Embryonic facial prominence (tissue), 1 donor: ENCODE results near the gene PRDM11.
"Not testable (repeated sequence)": the region's sequence is repeated elsewhere in the genome, so short reads cannot be mapped to it uniquely, and the experiment has no call there.

Source experiments
- DNase-seq: peaks from one replicate; pipeline ENCODE4 v3.0.0-alpha.2; 2016; ENCODE audit errors: extremely low spot score

The PRDM11 gene

DNA sequence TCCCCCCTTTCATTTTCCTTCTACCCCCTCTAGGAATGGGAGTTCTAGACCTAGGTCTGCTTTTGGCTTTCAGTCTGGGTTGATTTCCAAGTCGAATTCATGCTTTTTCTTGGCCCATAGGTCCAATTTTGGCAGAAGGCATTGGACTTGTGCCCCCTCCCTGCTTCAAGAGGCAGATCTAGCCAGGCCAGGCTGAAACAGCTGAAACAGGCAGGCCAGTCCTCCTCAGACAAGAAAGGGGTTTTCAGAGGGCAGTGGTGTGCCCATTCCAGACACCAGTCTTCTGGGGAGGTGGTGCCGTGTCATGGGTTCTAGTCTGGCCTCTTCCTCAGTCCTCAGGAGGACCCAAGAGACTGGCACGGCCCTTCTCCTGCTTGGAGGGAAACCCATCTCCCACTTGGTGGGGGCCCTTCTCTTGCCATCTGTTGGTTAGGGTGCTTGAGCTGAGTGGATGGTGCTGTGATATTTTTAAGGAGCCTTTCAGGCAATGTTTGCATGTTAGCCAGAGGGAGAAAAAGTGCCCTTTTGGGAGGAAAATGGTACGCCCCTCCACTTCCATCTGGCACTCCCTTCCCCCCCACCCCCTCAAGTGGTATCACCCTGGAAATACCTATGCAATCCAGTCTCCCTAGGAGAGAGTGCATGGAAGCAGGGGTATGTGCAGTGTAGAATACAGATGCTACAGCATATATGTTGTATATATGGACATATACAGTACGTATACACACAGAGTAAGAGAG is 86.1 kb downstream of the PRDM11 start:
- DNase-seq, result no peak

DNA sequence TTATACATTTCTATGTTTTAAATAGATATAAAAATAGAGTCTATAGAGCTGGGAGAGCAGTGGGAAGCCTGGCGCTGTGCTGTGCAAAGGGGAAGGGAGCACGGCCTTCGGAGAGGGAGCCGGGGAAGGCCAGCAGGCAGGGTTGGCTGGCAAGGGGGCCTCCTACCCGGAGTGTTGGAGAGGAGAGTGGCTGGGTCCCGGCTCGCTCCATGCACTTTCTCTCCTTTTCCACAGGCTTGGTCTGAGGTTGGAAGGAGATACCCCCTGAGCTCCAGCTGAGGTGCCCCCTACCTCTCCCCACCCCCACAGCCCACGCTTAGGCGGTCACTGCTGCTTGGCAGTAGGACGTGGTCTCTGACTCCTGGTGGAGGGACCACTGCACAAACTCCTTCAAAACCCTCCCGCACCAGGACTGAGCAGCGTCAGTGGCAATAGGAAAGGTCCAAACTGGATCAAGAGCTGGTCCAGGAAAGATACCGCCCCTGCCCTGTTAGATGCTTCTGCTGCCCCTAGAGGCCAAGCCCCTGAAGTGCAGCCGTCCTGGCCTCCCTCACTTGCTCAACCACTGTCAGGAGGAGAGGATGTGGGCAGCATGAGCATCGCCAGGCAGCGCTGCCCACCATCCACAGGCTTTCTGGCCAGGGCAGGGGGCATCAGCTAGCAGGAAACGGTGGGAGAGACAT is 86.8 kb downstream of the PRDM11 start:
- no peak for DNase-seq

DNA sequence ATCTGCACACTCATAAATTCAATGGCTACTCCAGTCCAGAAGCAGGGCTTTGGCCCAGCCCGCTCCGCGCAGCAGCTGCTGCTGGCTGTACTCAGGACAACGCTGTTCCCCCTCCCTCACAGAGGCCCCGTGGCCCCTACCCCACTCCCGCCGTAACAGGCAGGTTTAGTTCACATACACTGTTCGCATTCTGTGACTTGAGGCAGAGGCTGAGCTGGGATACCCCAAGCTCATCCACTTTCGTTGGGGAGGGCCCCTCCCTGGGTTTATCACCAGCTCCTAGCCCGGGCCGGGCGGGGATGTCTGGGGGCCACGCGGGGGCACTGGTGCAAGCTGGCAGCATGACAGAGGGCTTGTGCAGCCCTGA is 87.3 kb downstream of the PRDM11 start:
- no peak for DNase-seq

DNA sequence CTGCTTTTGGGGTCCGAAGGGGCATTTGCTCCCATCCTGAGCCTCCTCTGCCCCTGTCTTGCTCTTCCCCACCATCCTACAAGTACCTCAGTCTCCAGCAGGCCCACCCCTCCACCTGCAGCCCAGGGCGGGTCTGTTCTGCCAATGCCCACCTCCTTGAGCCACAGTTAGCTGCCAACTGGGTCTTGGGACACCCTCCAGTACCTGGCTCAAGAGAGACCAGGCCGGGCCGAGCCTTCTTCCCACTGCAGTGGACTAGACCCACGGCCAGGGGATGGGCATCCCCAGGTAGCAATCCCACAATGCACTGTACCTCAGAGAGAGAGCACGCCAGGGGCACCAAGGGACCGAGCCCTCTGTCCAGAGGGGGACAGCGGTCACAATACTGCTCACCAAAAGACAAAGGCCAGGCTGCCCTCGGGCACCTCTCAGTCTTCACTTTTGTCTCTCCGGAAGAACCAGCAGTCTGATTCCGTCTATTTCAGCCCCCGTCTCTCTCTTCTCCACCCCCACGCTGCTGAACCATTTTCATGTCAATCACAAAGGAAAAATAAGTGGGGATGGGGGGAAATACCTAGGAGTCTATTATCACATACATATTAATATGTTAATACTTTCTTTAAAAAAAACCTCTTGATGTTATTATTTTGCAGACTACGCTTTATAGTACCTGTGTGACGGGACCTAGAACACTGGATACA is 88.0 kb downstream of the PRDM11 start:
- DNase-seq, result no peak

DNA sequence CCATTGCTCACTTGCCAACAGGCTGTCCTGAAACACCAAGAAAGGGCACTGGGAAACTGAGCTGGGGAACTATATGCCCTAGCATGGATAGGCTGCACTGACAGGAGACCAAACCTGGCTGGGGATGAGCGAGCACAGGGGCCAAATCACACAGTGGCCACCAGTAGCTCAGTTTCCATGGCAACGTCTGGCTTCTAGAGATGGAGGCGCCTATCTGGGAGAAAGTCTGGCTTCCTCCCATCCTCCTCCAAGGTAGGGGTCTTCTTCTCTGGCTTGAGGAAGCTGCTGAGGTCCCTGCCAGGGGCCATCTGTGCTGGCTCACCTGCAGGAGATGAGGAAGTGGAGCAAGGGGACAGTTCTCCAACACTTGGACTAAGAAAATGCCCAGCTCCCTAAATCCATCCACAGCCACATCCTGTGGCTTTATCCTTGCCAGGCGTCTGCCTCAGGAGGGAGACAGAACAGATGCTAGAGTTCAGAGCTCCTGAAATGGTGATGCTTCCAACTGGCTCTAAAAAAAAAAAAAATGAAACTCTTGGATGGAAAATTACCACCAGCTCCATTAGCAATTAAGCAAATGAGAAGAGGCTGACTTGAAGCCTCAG is 91.4 kb downstream of the PRDM11 start:
- DNase-seq, result no peak

DNA sequence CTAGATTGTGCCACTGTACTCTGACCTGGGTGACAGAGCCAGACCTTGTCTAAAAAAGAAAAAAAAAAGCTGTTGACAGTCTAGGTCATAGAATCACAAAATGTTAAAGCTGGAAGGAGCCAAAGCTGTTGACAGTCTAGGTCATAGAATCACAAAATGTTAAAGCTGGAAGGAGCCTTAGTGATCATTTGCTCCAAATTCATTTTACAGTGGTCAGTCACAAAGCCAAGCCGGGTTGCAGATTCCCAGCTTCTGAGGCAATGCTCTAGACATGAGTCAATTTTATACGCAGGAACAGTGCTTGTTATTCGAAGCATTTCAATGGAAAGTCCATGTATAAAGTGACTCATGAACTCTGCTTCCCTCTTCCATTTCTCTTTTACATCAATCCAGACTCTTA is 92.3 kb downstream of the PRDM11 start:
- no peak for DNase-seq

DNA sequence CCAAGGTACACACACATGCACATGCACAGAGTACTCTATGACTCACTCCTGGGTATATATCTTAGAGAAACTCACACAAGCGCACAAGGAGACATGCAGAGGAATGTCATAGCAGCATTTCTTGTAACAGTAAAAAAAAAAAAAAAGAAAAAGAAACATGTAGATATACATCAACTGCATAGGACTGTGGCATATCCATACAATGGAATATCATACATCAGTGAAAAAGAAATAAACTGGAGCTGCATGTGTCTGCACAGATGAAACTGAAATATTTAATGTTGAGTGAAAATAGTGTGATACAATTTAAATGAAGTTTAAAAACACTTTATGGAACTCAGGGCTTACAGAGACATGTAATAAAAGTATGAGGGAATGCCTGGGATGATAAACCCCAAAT is 93.3 kb downstream of the PRDM11 start:
- no peak for DNase-seq

DNA sequence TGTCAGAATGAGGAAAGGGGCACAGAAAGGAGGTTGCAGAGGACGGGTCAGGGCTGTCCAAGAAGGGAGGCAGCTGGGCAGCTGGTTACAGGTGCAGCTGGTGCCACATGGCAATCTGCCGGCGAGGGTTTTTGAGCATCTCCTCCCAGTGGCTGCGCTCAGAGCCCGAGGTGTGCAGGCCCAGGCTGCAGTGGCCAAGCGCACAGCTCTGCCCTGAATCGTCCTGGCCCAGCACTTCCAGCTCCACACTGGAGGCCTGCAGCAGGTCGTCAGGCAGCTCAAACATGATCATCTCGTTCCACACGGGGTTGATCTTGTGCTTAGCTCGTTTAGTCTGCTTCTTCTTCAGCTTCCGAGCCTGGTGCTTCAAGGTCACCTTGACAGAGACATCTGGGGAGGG is 97.5 kb downstream of the PRDM11 start:
- no peak for DNase-seq

DNA sequence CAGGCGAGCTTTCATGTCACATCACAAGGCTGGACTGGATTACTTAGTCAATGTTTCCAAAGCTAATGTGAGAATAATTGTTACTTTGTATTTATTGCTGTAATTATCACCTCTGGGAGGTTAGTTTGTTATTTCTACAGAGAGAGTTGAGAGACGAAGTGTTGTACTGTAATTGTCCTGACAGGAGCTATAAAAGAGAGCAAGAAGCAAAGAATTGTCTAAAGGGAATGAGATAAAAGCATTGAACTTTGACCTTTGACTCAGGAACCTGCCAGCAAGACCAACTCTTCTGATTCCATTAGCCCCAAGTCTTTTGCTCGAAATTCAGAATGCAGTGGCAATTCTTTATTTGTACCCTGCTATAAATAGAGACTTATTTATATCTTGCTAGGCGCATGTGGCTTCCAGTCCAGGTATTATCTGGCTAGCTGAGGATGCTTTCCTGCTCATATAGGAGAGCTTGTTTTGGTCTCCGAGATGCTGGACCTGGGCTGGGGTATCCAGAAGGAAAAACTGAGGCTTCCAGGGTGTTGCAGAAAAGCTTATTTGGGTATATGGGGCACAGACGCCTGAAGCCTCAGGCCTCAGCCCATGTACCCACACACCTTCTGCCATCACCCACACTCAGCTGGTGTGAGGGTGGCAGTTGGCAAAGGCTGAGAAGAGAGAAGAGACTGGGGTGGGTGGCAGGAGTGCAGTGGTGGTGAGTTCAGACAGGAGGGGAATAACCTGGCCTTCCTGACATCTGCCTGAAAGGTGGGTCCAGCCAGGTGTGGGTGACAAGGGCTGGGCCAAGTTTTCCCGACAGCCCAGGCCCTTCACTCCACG is 99.0 kb downstream of the PRDM11 start:
- DNase-seq, result no peak

DNA sequence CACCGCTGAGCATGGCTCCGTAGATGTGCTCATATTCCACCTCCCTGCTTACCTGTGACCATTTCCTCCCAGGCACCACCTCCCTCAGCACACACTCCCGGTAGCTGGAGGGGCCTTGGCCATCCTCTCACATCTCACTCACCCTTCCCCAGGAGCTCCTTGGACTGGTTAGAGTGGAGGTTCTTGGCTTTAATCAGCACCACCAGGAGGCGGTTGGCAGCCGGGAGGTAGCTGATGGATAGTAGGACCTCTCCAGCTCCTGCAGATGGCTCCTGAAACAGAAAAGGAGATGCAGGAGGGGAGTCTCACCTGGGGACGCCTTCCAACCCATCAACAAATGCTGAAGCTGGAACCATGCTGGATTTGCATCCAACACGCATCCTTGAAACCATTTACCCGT is 99.8 kb downstream of the PRDM11 start:
- DNase-seq, result no peak

DNA sequence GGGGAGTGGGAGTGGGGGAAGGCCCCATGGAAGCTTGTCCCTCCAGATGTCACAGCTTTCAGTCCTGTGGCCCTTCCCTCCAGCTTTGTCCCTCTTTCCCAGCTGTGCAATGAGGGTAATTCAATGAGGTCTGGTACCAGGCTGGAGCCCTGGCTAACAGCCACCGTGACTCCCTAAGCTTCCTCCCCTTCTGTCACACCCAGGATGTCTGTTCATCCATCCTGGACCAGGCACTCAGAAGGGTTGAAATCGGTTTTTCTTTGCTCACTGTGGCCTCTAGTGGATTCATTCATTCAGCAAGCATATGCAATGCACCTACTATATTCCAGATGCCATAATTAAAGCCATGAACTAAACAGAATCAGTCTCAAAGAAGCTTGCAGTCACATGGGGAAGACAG is 101.0 kb downstream of the PRDM11 start:
- no peak for DNase-seq

DNA sequence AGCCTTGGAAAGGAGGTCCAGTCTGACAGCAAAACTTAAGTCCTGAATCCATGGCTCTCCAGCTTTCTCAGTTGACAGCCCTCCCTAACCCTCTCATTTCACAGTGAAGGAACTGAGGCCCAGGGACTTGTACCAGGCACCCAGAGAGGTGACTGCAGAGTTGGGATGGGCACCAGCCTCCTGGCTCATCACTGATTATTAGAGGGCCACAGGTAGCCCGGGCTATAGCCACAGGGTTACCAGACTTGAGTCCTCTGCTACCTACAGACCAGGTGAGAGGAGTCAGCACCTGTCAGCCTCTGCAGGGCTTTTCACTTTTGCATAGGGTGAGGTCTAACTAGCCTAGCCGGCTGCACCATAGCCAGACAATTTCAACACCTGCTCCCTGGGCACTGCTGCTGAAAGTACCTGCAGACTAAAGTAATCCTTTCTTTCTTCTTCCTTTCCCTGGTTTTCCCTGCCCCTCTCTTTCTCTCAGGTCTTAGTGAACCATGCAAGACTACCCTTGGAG is 102.1 kb downstream of the PRDM11 start:
- no peak for DNase-seq

DNA sequence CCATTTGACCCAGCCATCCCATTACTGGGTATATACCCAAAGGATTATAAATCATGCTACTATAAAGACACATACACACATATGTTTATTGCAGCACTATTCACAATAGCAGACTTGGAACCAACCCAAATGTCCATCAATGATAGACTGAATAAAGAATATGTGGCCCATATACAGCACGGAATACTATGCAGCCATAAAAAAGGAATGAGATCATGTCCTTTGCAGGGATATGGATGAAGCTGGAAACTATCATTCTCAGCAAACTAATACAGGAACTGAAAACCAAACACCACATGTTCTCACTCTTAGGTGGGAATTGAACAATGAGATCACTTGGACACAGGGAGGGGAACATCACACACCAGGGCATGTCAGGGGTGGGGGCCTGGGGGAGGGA is 102.9 kb downstream of the PRDM11 start:
- not testable (repeated sequence) for DNase-seq

DNA sequence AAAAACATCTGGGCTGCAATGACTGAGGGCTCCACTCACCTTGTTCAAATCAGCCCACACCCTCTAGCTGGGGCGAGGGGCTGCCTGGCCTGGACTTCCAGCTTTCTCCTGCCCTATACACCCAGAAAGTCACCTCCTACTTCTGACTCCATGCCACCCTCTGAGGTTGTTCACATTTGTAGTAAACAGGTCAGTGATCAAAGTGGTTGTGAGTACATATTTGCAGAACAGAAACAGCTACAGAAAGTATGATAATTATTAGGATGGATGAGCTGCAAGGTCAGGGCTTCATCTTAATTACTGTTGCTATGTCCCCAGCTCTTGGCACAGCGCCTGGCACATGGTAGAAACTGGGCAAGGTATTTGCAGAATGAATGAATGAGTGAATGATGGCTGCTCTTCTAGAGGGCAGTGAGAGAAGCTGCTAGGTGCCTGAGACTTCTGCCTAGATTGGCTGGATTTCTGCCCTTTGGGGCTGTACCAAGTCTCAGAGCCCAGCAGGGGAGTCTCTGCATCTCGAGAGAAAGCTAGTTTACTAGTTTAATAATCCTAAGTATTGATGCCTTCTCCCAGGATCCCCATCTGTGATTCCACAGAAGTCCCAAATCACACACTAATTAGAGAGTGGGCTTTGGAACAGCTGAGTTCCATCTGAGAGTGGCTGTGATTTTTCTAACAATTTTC is 103.7 kb downstream of the PRDM11 start:
- DNase-seq, result no peak

DNA sequence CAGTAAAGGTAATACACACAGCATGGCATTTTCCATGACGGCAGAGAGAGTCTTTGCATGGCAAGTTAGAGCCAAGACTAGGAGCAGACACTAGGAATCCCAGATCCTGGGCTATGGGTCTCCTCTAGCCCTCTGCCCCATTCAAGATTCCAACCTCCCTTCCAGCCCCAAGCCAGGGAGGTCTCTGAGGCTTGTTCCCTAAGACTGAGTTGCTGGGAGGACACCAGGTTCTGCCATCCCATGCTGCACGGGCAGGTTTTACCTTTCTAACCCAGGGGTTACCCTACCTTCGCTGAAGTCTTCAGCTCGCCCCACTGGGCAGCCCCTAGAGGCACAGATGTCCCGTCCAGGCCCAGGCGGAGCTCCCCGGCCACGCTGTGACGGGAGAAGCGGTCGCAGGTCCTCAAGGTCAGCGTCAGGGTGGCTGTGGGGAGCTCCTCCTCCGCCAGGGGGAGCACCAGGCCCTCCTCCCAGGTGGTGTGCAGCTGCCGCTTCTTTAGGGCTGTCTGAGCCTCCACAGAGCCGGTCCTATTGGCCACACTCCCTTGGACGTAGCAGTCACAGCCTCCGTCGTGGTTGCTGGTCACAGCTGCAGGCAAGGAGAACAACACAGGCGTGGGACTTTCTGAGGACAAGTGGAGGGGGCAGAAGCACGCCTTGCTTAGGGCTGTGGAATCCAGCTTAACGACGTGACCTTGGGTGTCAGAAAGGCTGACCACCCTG is 105.9 kb downstream of the PRDM11 start:
- no peak for DNase-seq

DNA sequence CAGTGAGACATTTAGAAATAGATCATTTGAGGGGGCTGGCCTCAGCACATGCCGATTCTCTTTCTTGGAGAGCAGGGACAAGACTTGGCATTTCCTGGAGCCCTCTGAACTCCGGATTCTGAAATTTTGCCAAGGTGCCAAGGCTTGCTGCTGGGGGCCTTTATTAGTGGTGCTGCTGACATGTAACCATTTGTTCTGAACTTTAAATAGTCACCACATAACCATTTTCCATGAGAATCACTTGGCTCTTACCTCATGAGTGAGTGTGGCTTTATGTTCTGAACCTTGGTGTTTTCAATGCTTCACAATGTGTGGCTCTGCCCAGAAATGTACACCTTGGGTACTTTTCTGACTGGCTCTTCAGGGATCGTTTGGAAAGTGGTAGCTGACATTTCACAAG is 106.4 kb downstream of the PRDM11 start:
- DNase-seq, result no peak

DNA sequence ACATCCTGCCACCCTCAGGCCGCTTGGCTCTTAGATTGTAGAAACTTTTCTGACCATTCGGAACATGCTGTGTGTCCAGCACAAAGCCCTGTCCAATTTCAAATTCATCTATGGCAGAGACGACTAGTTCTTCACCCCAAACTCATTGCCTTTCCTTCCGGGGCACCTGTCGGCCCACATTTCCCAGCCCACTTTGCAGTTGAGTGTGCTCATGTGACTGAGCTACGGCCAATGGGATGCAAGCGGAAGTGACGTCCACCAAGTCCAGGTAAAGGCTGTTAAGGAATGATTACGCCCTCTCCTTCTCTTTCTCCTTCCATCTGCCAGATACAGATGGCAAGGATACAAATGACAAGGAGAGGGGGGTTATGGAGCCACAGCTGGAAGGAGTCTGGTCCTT is 107.2 kb downstream of the PRDM11 start:
- no peak for DNase-seq

DNA sequence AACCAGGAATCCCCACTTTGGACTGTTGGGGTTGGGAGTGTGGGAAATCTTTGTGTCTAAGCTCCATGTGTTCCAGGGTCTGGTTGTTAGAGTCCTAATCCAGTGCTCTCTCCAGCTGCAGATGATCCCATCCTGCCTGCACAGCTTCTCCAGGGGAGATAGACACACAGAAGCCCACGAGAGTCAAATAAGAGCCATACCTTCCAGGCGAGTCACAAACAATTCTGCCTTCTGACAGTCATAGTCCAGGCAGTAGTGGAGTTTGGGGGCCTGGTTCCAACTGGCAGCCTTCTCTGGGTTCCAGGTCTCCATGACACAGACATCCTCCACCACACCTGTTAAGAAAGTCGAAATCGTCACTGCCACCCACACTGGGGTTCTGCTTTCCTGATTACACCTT is 107.6 kb downstream of the PRDM11 start:
- no peak for DNase-seq

DNA sequence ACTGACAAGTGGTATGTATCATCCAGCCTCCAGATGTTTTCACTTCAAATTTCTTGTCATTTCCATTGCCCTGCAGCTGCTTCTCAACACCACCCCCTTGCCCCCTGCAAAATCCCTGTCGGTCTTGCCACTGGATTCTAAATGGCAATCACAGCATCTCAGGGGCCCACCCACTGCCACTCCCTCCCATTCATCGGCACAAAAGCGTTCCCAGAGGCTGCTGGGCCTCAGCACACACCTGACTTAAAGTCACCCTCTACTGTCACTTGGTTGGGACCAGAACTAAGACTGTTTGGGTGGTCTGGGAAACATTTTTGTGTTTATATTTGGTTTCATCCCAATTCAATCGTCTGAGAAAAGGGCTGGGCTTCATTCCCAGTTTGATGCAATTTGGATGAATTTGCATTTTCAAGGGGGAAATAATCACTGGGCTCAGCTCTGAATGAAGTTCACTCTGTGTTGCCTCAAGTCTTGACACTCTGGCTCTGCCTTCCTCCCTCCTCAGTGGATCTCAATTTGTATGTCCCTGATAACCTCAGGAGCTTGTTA is 112.6 kb downstream of the PRDM11 start:
- DNase-seq, result no peak

DNA sequence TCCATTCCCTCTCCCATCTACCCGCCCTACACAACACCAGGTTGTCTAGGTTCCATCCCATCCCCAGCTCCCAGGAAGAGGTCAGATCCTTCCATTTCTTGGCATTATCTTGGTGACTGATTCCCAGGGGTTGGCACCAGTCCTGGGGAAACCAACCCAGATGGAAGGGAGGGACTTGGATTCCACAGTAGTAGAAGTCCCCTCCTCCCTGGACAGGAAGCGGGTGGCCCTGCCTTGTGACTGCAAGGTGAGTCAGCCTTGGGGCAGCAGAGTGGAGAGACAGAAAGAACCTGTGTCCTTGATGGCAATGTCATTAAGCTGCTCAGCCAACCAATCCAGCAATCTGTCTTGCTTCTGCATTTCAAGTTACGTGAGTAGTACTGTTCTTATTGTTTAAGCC is 113.2 kb downstream of the PRDM11 start:
- DNase-seq, result no peak
